ENCODE results near the gene PIGM.
A peak's percentile ranks its signal among the peaks of the same experiment; 100 is the strongest.

The PIGM gene

DNA sequence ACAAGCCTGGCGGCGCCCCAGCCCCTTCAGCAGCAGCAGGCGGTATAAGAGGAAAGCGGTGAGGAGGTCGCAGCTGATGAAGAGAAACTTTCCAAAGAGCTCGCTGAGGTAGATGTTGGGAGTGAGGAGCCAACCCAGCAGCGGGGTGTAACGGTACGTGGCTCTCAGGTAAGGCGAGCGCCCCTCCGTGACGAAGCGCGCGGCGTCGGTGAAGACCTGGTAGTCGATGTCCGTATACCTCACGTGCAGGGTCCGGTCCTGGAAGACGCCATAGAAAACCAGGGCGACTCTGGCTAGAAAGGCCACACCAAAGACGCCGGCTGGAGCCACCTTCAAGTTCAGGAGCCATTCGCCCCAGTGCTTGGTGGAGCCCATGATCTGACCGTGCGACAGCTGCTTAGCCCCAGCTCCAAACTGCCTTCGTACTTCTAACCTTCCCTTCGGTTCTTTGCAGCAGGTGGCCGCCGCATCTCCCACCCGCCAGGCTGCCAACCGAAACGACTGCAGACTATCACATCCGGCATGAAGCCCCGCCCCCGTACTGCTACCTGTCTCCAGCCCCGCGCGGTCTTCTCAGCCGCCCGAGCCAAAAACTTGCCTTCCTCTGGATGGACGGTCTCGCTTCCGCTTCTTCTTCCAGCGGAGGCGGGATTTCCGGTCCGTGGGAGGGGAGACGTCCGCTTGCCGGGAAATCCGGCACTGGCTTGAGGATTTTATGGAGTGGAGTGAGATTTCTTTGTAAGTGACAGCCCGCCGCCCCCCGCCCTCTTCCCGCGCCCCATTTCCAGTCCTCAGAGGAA is at the start of gene PIGM:
PIGM (minus strand) TSS at position 626 of the 800 bp plus-strand sequence; CDS start at position 375, 251 bp downstream.
- Histone ChIP-seq H3K4me1 (ENCODE audit: low read depth, poor library complexity, severe bottlenecking) (peaks cover 43% of the 10 kb centered on the region), H2AFZ (ENCODE audit: low read depth) (peak within 1 kb of the TSS; percentile 90), H3K27ac (peak within 1 kb of the TSS; percentile 25; the same call in 1 of the 2 replicates), H3K9ac (peak within 1 kb of the TSS; percentile 52; the same call in 1 of the 2 replicates), H3K36me3 (ENCODE audit: insufficient read depth) (no peaks in the 10 kb centered on the region), H4K20me1 (ENCODE audit: insufficient read depth) (0 out of 2 replicates have a peak, but pooled peaks cover 3% of the 10 kb centered on the region), H3K27me3 (ENCODE audit: insufficient read depth, low read depth) (no peaks in the 10 kb centered on the region), H3K4me2 (peak within 1 kb of the TSS; percentile 76), H3K79me2 (ENCODE audit: insufficient read depth, low read depth) (peaks cover 15% of the 10 kb centered on the region), H3K4me3 (IDR thresholded peaks at IDR 0.05; ENCODE audit: insufficient read depth, low read depth, low read length) (peak within 1 kb of the TSS; percentile 87)
- TF ChIP-seq, protein P1, sequence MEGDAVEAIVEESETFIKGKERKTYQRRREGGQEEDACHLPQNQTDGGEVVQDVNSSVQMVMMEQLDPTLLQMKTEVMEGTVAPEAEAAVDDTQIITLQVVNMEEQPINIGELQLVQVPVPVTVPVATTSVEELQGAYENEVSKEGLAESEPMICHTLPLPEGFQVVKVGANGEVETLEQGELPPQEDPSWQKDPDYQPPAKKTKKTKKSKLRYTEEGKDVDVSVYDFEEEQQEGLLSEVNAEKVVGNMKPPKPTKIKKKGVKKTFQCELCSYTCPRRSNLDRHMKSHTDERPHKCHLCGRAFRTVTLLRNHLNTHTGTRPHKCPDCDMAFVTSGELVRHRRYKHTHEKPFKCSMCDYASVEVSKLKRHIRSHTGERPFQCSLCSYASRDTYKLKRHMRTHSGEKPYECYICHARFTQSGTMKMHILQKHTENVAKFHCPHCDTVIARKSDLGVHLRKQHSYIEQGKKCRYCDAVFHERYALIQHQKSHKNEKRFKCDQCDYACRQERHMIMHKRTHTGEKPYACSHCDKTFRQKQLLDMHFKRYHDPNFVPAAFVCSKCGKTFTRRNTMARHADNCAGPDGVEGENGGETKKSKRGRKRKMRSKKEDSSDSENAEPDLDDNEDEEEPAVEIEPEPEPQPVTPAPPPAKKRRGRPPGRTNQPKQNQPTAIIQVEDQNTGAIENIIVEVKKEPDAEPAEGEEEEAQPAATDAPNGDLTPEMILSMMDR (conservative IDR thresholded peaks at IDR 0.05; ENCODE audit: low read depth, low read length): no peak

- Histone ChIP-seq H3K9ac (no peak within 1 kb of the TSS), H3K27ac (no peak within 1 kb of the TSS), H3K4me2 (peak within 1 kb of the TSS; percentile 2; the same call in 1 of the 2 replicates), H3K36me3 (ENCODE audit: insufficient read depth) (no peaks in the 10 kb centered on the region), H3K4me3 (IDR thresholded peaks at IDR 0.05; ENCODE audit: insufficient read depth, low read depth, low read length) (no peak within 1 kb of the TSS), H3K27me3 (ENCODE audit: insufficient read depth, low read depth) (peaks cover 42% of the 10 kb centered on the region; the same call in 1 of the 2 replicates), H3K4me1 (ENCODE audit: low read depth, poor library complexity, severe bottlenecking) (peaks cover 23% of the 10 kb centered on the region), H4K20me1 (ENCODE audit: insufficient read depth) (no peaks in the 10 kb centered on the region), H3K79me2 (ENCODE audit: insufficient read depth, low read depth) (no peaks in the 10 kb centered on the region), H2AFZ (ENCODE audit: low read depth) (no peak within 1 kb of the TSS)
- TF ChIP-seq, protein P1 (conservative IDR thresholded peaks at IDR 0.05; ENCODE audit: low read depth, low read length): no peak
Measured at GRCh38 chr1:160081261-160081936, 49.6 kb upstream of the PIGM start, which contains the start of gene KCNJ9. Gene KCNJ9 (plus strand): TSS chr1:160081538. CDS start chr1:160084031, 2,493 bp downstream.

GRCh38 chr1:160080381-160081100 is 48.8 kb upstream of the PIGM start:
- Histone ChIP-seq H3K9ac (no peak overlapping the region), H3K4me2 (peak overlapping the region; percentile 2; the same call in 1 of the 2 replicates), H3K79me2 (ENCODE audit: insufficient read depth, low read depth) (no peaks in the 10 kb centered on the region), H3K4me1 (ENCODE audit: low read depth, poor library complexity, severe bottlenecking) (peaks cover 23% of the 10 kb centered on the region), H2AFZ (ENCODE audit: low read depth) (no peak overlapping the region), H3K36me3 (ENCODE audit: insufficient read depth) (no peaks in the 10 kb centered on the region), H3K4me3 (IDR thresholded peaks at IDR 0.05; ENCODE audit: insufficient read depth, low read depth, low read length) (no peak overlapping the region), H4K20me1 (ENCODE audit: insufficient read depth) (no peaks in the 10 kb centered on the region), H3K27ac (no peak overlapping the region), H3K27me3 (ENCODE audit: insufficient read depth, low read depth) (peaks cover 42% of the 10 kb centered on the region; the same call in 1 of the 2 replicates)
- TF ChIP-seq, protein P1 (conservative IDR thresholded peaks at IDR 0.05; ENCODE audit: low read depth, low read length): no peak

- no peak overlapping the region for H3K4me2 ChIP-seq
- no peaks in the 10 kb centered on the region for H4K20me1 ChIP-seq (ENCODE audit: insufficient read depth)
- TF ChIP-seq, protein P1 (conservative IDR thresholded peaks at IDR 0.05; ENCODE audit: low read depth, low read length): no peak
- no peaks in the 10 kb centered on the region for H3K79me2 ChIP-seq (ENCODE audit: insufficient read depth, low read depth)
- no peak overlapping the region for H3K27ac ChIP-seq
- H3K4me3 ChIP-seq (IDR thresholded peaks at IDR 0.05; ENCODE audit: insufficient read depth, low read depth, low read length): no peak overlapping the region
- H3K9ac ChIP-seq: no peak overlapping the region
- peaks cover 23% of the 10 kb centered on the region for H3K4me1 ChIP-seq (ENCODE audit: low read depth, poor library complexity, severe bottlenecking)
- no peak overlapping the region for H2AFZ ChIP-seq (ENCODE audit: low read depth)
- H3K27me3 ChIP-seq (ENCODE audit: insufficient read depth, low read depth): peaks cover 42% of the 10 kb centered on the region; the same call in 1 of the 2 replicates
- H3K36me3 ChIP-seq (ENCODE audit: insufficient read depth): no peaks in the 10 kb centered on the region
Measured at GRCh38 chr1:160079448-160079847, 47.7 kb upstream of the PIGM start.

Data from KMS-11 (cell line).